GM18907 (cell line): ENCODE measurements around the gene ABI3.
"Not testable (repeated sequence)": the region's sequence is repeated elsewhere in the genome, so short reads cannot be mapped to it uniquely, and the experiment has no call there.

Experiments
- ATAC-seq: cut with Tn5 transposase; IDR thresholded peaks from one replicate; pipeline ENCODE4 v1.9.1; 2021; ENCODE audit warnings: mild to moderate bottlenecking, moderate library complexity; ENCODE audit not compliant: unreplicated experiment

The ABI3 gene

GRCh38 chr17:49249292-49249794, 38.8 kb downstream of the ABI3 start:
- ATAC-seq = no peak

GRCh38 chr17:49249890-49250522, 39.5 kb downstream of the ABI3 start:
- no peak for ATAC-seq

- ATAC-seq = no peak
Observed at GRCh38 chr17:49252148-49252695, 41.7 kb downstream of the ABI3 start.

- no peak for ATAC-seq
Observed at GRCh38 chr17:49254066-49254465, 43.6 kb downstream of the ABI3 start.

- no peak for ATAC-seq
Observed at GRCh38 chr17:49255125-49255524, 44.6 kb downstream of the ABI3 start.

- no peak for ATAC-seq
Observed at GRCh38 chr17:49258394-49258793, 47.9 kb downstream of the ABI3 start.

GRCh38 chr17:49259663-49260010, 49.1 kb downstream of the ABI3 start:
- ATAC-seq = no peak

- ATAC-seq = no peak
Observed at GRCh38 chr17:49260011-49260816, 49.7 kb downstream of the ABI3 start.

GRCh38 chr17:49260817-49261291, 50.3 kb downstream of the ABI3 start:
- no peak for ATAC-seq

- ATAC-seq = not testable (repeated sequence)
Observed at GRCh38 chr17:49261540-49261939, 51.0 kb downstream of the ABI3 start.

GRCh38 chr17:49266233-49266632, 55.7 kb downstream of the ABI3 start:
- no peak for ATAC-seq

- ATAC-seq = no peak
Observed at GRCh38 chr17:49267912-49268311, 57.4 kb downstream of the ABI3 start.

GRCh38 chr17:49269356-49269755, 58.8 kb downstream of the ABI3 start:
- ATAC-seq = no peak
